8988T (cell line): ENCODE measurements around the gene ALG1.
"Not testable (repeated sequence)": the region's sequence is repeated elsewhere in the genome, so short reads cannot be mapped to it uniquely, and the experiment has no call there.

Source experiments
- DNase-seq: peaks from one replicate; pipeline ENCODE4 v3.0.0; 2011

ALG1 gene

DNA sequence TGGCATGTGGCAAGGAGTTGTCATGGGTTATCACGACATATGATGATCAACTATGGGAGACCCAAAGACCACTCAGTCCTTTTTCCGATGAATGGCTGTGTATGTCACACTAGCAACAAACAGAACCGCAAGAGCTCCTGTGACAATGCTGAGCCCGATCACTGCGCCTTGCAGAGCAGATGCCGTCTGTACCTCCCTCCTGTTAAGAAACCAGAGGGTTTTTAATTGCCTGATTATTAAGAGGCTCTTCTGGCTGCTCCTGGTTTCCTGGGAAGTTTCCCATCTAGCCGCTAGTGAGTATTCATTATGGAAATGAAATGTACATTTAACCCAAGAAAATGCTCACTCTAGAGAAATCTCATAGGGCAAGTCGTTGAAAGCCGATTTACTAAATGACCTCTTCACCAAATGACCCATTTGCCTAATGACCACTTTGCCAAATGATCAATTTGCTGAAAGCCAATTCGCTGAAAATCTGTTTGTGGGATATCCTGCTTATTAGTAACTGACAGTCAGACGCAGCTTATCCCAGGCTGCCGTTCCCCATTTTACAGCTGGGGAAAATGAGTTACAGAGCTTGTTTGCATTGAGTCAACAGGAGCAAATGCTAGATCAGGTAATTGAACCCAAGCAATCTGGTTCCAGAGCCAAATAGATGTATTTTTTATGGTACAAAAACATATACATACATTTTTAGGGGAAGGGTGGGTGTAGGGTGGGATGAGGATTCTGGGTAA lies 31.8 kb downstream of the ALG1 start:
- DNase-seq: not testable (repeated sequence)

DNA sequence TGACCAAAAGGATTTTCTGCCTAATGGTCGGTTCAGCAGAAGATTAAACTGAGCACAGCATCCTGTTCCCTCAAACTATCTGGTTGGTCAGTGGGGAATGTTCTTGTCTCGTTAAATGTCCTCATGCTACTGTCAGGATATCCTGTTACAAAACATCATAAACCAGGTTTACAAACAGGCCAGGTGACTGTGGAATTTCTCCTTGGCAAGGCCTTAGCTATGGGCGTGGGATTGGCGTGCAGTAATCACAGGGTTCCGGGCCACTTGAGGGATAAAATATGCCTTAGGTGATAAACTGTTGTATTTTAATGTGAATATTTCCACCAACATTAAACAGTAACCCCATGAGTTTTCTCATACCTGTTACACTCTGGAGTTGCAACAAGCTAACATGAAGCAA lies 33.4 kb downstream of the ALG1 start:
- DNase-seq: not testable (repeated sequence)

DNA sequence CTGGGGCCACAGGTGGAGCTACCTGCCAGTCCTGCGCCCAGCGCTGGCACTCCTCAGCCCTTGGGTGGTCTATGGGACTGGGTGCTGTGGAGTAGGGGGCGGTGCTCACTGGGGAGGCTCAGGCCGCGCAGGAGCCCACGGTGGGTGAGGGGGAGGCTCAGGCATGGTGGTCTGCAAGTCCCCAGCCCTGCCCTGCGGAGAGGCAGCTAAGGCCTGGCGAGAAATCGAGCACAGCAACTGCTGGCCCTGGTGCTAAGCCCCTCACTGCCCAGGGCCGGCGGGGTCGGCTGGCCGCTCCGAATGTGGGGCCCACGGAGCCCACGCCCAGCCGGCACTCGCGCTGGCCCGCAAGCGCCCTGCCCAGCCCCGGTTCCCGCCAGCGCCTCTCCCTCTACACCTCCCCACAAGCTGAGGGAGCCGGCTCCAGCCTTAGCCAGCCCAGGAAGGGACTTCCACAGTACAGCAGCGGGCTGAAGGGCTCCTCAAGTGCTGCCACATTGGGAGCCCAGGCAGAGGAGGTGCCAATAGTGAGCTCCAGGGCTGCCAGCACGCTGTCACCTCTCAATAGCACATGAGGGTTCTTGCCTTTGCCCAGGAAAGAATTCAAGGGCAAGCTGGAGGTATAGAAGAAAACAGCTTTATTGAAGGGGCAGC lies 37.0 kb downstream of the ALG1 start:
- no peak for DNase-seq

DNA sequence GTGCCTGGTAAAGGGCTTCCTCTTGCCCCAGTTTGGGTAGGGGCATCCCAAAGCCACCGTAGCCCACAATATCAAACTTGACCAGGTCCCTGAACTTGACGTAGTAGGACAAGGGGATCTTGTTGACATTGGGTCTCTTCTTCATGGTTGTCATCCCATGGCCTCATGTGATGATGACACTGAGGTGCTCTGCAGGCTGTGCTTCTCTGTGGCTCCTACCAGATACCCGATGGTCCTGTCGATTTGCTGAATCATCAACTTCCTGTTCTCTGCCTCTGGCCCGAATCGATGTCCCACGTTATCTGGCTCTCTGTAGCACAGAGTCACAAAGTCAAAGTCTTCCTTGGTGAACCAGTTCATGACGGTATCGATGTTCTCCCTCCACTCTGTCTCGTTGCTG lies 39.3 kb downstream of the ALG1 start:
- DNase-seq: not testable (repeated sequence)

DNA sequence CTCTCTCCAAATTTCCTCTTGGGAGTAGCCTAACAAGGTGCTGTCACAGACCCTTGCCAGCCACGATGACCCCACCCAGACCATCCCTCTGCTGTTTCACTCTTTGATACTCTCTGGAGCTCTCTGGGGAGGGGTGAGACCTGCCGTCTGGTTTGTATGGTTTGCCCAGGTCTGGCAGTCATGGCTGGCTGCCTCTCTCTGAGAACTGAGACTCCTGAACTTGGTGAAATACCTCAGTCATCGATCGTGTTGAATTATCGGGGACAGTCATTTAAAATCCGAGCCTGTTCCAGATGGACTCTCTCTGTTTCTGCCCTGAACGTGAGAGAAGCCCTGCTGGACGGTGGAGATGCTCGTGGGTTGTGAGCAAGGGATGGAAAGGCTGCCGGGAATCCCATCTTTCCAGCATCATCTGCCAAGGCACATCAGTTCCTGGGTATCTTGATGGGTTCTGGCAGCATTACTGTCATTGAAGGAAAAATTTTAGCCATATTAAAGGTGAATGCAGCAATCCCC lies 45.2 kb downstream of the ALG1 start:
- not testable (repeated sequence) for DNase-seq

DNA sequence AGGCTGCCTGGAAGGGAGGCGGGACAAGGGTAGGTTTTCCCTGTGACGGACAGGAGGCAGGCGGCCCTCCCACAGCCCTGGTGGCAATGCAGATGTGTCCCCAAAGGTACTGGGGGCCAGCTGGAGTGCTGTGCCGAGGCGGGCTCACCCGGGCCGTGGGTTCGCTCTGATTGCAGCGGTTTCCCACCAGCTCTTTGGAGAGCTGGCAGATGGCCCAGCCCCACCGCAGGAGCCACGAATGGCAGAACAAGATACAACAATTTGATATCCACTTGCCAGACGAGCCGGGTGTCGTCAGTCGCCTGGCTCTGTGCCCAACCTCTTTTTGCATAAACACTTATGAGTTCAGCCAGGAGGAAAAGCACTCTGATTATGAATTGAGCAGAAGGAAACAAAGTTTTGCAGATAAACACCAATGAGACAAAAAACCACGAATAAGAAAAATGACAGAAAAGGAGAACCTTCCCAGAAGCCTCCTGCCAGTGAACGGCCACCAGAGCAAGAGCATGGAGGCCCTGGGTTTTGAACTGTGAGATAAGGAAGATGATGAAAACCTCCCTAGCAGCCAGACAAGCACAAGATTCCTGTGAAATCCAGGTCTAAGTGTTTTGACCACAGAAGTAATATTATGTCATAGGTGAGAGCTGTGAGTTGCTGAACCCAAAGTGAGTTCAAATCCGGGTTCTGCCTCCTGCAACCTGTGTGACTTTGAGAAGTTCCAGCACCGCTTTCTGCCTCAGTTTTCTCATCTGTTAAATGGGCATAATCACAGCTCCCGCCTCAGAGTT lies 45.9 kb downstream of the ALG1 start:
- DNase-seq: not testable (repeated sequence)

DNA sequence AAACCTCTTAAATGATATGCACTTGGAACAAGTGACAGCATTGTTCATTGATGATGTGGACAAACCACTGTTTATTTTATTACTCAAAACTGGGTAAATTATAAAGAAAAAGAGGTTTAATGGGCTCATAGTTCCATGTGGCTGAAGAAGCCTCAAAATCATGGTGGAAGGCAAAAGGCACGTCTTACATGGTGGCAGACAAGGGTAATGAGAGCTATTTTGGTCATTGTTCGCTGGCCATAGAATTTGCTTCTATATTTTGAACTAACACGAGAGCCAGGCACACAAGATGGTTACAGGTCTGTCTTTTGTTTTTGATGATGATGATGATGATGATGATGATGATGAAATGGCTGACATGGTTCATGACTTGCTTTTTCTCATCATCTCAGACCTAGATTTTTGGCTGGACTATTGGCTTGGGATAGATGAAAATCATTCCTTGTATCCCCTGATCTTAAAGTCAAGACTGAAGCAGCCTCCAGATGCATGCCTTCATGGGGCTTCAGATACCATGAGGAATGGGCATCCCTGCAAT lies 59.9 kb downstream of the ALG1 start:
- DNase-seq: not testable (repeated sequence)

DNA sequence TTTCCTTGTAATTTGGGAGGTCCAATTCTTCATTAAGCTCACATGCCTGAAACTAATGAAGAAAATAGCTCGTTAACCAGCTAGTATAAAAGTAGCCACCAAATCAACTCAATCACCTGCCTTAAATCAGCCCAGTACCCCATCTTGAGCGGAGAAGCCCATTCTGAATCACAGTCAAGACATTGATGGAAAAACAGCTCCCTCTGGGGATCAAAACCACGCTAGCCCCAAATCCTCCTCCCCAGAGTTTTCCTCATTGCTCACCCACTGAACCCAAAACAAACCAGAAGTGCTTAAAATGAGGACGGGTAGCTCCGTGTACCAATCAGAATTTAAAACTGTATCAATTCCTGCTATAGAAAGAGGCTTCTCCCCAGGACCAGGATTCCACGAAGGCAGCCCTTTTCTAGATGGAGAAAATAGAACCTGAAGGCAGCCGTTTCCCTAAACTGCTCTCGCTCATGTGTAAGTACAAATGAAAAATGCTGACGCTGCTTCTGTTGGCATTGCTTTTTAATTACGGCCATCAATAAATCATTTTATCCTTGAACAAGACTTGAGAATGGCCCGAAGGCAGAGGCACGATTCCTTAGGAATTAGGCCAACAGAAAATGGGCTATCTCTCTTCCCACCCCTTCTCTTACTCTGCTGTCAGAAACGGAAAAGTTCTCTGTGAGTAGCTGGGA lies 61.4 kb downstream of the ALG1 start:
- DNase-seq: not testable (repeated sequence)

DNA sequence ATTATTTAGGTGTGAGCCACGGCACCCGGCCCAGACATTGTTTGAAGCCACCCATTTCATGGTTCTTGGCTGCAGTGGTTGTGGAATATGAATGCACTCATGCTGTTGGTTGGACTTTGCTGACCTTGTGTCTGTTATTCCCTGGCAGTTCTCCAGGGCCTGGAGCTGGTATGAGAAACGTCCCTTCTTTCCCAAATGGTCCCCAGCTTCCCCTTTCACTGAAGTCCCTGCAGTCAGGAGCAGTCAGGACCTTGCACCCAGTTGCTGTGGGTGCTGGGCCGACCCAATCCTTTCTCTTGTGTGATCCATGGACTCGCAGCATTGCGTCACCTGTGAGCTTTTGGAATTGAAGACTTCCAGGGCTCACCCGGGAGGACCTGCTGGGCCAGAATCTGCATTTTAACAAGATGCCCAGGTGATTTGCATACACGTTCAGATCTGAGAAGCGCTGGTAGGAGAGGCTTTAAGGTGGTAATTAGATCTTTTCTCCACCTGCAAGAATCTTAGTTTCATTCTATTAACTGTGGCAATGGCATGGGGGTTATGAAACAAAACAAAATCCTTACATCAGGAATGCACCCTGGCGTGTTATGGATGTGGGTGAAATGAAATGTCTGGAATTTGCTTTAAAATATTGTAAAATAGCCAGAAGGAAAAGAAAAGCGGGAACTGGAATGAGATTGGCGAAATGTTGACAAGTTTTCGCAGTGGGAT lies 63.3 kb downstream of the ALG1 start:
- not testable (repeated sequence) for DNase-seq
